ENCODE measurements around the gene RPS29. TPM values are rescaled to one million over a fixed set of nuclear protein-coding genes. Genes with fewer than 3 reads are reported as not detected.
A peak's percentile ranks its signal among the peaks of the same experiment; 100 is the strongest.

The RPS29 gene
- total RNA-seq, 1 donor from 2014 or later, result 935 TPM

DNA sequence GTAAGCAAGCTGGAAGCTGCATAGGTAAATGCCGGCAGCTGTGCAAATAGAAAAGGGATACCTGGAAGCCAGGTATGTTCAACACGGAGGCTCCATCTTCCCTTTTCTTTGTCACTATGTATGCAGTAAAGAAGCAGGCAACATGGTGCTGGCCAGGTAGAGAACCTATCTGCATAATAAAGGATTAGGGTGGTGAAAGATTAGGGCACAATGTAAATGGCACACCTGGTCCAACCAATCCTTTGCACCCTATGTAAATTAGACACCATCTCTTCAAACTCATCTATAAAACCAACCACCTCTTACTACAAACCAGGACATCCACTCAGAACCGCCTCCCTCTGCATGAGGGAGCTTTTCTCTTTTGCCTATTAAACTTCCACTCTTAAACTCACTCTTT, 32.3 kb downstream of the RPS29 start:
- Mint-ChIP-seq H3K9me3 (ENCODE audit: unreplicated experiment) (no peaks in the 10 kb centered on the region), H3K36me3 (ENCODE audit: unreplicated experiment) (no peaks in the 10 kb centered on the region), H3K4me3 (ENCODE audit: unreplicated experiment) (no peak overlapping the region), H3K4me1 (ENCODE audit: unreplicated experiment) (no peaks in the 10 kb centered on the region), H3K27ac (ENCODE audit: unreplicated experiment) (no peak overlapping the region), H3K27me3 (ENCODE audit: unreplicated experiment) (peaks cover 19% of the 10 kb centered on the region)
- no peak for DNase-seq (ENCODE audit: extremely low spot score, unreplicated experiment)
- TF ChIP-seq, protein P1, sequence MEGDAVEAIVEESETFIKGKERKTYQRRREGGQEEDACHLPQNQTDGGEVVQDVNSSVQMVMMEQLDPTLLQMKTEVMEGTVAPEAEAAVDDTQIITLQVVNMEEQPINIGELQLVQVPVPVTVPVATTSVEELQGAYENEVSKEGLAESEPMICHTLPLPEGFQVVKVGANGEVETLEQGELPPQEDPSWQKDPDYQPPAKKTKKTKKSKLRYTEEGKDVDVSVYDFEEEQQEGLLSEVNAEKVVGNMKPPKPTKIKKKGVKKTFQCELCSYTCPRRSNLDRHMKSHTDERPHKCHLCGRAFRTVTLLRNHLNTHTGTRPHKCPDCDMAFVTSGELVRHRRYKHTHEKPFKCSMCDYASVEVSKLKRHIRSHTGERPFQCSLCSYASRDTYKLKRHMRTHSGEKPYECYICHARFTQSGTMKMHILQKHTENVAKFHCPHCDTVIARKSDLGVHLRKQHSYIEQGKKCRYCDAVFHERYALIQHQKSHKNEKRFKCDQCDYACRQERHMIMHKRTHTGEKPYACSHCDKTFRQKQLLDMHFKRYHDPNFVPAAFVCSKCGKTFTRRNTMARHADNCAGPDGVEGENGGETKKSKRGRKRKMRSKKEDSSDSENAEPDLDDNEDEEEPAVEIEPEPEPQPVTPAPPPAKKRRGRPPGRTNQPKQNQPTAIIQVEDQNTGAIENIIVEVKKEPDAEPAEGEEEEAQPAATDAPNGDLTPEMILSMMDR (IDR thresholded peaks at IDR 0.05), result no peak

DNA sequence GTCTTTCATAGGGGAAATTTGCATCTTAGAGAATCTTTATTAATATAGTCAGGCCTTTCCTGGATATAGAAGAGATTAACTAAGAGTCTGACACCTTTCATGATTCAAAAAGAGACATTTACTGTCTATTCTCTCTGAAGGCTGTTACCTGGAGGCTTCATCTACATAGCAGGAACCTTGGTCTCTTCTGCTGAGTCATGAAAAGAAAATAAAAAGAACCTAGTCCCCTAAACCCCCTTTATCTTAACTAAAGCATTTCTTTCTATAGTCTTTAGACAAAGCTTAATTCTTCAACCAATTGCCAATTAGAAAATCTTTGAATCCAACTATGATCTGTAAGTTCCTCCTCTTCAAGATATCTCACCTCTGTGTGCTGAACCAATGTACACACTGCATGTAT, 33.1 kb downstream of the RPS29 start:
- Mint-ChIP-seq H3K27me3 (ENCODE audit: unreplicated experiment) (peaks cover 19% of the 10 kb centered on the region), H3K36me3 (ENCODE audit: unreplicated experiment) (no peaks in the 10 kb centered on the region), H3K4me3 (ENCODE audit: unreplicated experiment) (no peak overlapping the region), H3K4me1 (ENCODE audit: unreplicated experiment) (no peaks in the 10 kb centered on the region), H3K27ac (ENCODE audit: unreplicated experiment) (no peak overlapping the region), H3K9me3 (ENCODE audit: unreplicated experiment) (no peaks in the 10 kb centered on the region)
- DNase-seq (ENCODE audit: extremely low spot score, unreplicated experiment), result no peak
- TF ChIP-seq, protein P1 (IDR thresholded peaks at IDR 0.05), result no peak

- Mint-ChIP-seq H3K4me1 (ENCODE audit: unreplicated experiment) (no peaks in the 10 kb centered on the region), H3K4me3 (ENCODE audit: unreplicated experiment) (no peak overlapping the region), H3K9me3 (ENCODE audit: unreplicated experiment) (no peaks in the 10 kb centered on the region), H3K27me3 (ENCODE audit: unreplicated experiment) (peaks cover 19% of the 10 kb centered on the region), H3K36me3 (ENCODE audit: unreplicated experiment) (no peaks in the 10 kb centered on the region), H3K27ac (ENCODE audit: unreplicated experiment) (no peak overlapping the region)
- TF ChIP-seq, protein P1 (IDR thresholded peaks at IDR 0.05), result no peak
- DNase-seq (ENCODE audit: extremely low spot score, unreplicated experiment), result peak; percentile 27
Measured at GRCh38 chr14:49551569-49551968, 34.6 kb downstream of the RPS29 start.

- Mint-ChIP-seq H3K4me3 (ENCODE audit: unreplicated experiment) (no peak overlapping the region), H3K9me3 (ENCODE audit: unreplicated experiment) (no peaks in the 10 kb centered on the region), H3K36me3 (ENCODE audit: unreplicated experiment) (no peaks in the 10 kb centered on the region), H3K27ac (ENCODE audit: unreplicated experiment) (no peak overlapping the region), H3K27me3 (ENCODE audit: unreplicated experiment) (peaks cover 19% of the 10 kb centered on the region), H3K4me1 (ENCODE audit: unreplicated experiment) (no peaks in the 10 kb centered on the region)
- DNase-seq (ENCODE audit: extremely low spot score, unreplicated experiment), result no peak
- TF ChIP-seq, protein P1 (IDR thresholded peaks at IDR 0.05), result peak; percentile 63
Measured at GRCh38 chr14:49550286-49551184, 35.6 kb downstream of the RPS29 start.

DNA sequence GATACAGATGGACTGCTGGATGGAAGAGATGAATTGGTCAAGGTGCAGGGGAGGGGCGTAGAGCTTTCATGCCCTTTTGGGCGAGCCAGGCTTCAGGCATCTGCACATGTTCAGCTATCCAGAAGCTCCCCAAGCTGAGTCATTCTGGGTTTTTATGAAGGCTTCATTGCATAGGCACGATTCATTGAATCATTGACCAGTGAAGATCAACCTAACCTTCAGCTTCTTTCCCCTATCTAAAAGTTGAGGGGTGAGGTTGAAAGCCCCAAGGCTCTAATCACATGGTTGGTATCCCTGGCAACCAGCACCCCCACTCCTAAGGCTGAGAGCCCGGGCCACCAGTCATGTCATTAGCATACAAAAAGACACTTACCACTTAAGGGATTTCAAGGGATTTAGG, 36.3 kb downstream of the RPS29 start:
- Mint-ChIP-seq H3K9me3 (ENCODE audit: unreplicated experiment) (no peaks in the 10 kb centered on the region), H3K4me1 (ENCODE audit: unreplicated experiment) (no peaks in the 10 kb centered on the region), H3K4me3 (ENCODE audit: unreplicated experiment) (no peak overlapping the region), H3K27ac (ENCODE audit: unreplicated experiment) (no peak overlapping the region), H3K27me3 (ENCODE audit: unreplicated experiment) (peaks cover 19% of the 10 kb centered on the region), H3K36me3 (ENCODE audit: unreplicated experiment) (no peaks in the 10 kb centered on the region)
- DNase-seq (ENCODE audit: extremely low spot score, unreplicated experiment), result peak; percentile 38
- TF ChIP-seq, protein P1 (IDR thresholded peaks at IDR 0.05), result no peak
